Esophagus squamous epithelium (tissue), 4 donors: ENCODE results near the gene OR10A2.

Experiments used
- CTCF ChIP-seq, 6 experiments: fragments of 450-650 bp in 4 of 6; fragments of 200-600 bp in 2 of 6; sonication (generic) in 2 of 6; IDR thresholded peaks; one replicate each; pipeline ENCODE4 v1.5.1; 2016 to 2019; ENCODE audit warnings: antibody characterized with exemption in 6 of 6, mild to moderate bottlenecking in 4 of 6, moderate library complexity in 4 of 6
- POLR2A ChIP-seq, 4 donors: fragments of 450-650 bp; IDR thresholded peaks; one replicate each; pipeline ENCODE4 v1.6.1; 2017; ENCODE audit warnings: antibody characterized with exemption in 4 of 4, mild to moderate bottlenecking in 4 of 4, moderate library complexity in 3 of 4

DNA sequence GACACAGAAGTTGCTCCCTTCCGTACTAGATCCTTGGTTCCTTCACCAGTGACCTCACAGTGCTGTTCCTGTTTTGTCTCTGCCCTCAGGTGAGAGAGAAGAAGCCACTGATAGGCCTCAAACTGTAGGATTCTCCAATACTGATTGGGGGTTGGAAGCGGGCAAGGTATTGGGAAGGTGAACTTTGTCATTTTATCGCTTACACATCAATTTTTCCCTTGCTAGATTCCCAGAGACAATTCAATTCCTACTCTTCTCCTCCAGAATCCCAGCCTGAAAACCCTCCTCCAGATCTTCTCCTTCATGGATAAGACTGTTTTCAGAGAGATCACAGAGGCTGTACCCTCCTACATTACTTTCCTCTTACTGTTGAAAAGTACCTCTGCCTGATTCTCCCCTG, 48.5 kb downstream of the OR10A2 start:
- TF ChIP-seq CTCF (IDR thresholded peaks at IDR 0.05) (no peak), POLR2A (IDR thresholded peaks at IDR 0.05) (no peak)
